NCI-H1930 (cell line): ENCODE measurements around the gene EYS.
"Not testable (repeated sequence)": the region's sequence is repeated elsewhere in the genome, so short reads cannot be mapped to it uniquely, and the experiment has no call there.

Experiments used
- DNase-seq, 2 experiments: peaks; one replicate each; lab custom pipeline; 2025; lab: John Stamatoyannopoulos, UW

The EYS gene

GRCh38 chr6:64301307-64302236 is 1405.5 kb downstream of the EYS start:
- DNase-seq: no peak

GRCh38 chr6:64299176-64299575 is 1407.8 kb downstream of the EYS start:
- DNase-seq: no peak

DNA sequence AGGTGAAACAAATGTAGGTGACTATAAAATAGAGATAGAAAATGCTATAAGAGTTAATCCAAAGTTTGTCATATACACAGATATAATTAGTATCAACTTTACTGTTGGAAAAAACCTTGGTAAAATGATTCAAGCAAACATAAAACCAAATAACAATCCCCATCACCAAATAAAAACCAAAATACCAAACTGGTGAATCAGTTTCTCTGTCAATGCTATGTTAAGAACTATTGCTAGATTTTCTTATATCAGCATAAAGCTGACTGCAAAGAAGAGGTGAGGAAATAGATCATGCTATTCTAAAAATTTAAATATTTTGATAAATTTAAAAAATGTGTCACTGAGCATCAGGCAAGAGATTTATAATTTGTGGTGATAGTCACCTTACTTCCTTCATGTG is 1413.0 kb downstream of the EYS start:
- DNase-seq: no peak

DNA sequence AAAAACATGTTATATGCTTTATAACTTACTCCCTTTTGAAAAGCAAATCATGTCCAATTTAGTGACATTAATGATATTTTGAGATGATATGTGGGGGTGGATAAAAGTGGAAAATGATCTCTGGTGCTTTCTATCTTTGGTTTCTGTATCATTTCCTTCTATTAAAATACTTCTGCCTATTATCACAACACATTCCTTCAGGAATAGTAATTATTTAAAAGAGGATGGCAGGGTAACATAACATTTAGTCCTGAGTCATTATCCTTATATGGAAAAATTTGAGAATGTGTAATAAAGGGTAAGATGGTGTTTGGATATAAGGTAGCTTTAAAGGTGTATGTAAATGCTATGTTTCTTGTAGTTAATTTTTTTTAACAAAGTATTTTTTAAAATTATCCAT is 1413.7 kb downstream of the EYS start:
- DNase-seq: no peak

DNA sequence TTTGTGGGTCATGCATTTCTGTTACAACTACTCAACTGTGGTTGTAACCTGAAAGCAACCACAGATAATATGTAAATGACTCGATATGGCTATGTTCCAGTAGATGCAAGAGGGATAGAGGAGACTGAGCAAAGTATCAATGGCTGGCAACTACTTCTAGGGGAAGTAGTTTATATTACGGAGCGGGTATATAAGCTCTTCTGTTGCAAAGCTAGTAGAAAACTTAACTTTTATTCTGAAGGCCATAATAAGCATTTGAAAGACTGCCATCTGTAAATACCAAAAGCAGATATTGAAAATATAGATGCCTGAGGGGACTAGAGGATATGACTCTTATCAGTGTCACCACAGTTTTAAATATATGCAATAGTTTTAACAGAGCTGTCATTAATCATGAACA is 1416.2 kb downstream of the EYS start:
- DNase-seq: no peak

DNA sequence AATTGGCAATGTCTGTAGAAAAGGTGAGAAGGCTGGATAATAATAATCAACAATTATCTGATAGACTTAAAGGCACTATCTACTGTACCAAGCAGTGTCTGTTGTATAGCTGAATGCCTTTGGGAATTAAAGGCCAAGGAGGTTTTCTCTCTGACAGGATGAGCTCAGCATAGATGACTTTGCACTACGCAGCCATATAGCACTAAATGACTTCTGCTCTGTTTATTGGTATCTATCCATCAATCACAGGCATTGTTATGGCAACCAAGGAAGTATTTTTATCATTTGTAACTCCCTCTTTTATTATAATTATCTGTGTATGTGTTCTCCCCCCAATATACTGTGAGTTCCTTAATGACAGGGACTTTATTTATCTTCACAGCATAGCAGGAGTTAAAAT is 1417.1 kb downstream of the EYS start:
- no peak for DNase-seq

- DNase-seq: no peak
These were observed 1418.7 kb downstream of the EYS start for GRCh38 chr6:64288351-64288750.

DNA sequence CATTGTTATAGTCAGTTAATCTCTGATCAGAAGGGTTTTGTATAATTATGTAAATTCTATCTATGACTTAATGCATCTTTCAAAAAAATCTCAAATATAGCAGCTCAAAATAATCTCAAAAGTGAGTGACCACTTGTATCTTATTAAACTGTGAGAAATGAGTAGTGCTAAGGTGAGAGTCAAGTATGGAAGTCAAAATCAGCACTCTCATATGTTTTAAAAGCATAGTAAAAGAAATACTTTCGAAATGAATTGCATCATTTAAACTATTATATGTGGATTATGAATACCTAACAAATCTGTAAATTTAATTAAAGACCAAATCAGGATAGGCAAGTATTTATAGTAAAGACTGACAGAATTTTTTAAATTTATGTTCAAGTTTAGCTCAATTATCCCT is 1425.9 kb downstream of the EYS start:
- DNase-seq: no peak

DNA sequence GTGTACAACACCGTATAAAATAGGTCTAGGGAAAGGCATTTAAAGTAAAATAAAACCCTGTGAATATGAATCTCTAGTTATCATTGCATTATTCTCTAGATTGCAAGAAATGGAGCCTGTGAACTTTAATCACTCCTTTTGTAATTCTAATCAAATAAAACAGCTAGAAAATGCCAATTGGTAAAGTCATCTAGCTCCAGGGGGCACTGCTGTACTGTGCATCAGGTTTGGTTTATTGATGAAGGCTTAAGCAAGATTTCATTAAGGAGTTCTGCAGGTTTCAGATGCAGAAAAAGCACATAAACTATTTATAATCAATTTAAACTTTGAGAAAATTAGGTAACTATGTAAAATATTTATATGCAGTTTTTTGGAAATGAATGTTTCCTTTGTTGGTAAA is 1426.5 kb downstream of the EYS start:
- peak in 1 of 2 experiments; percentile 14 for DNase-seq

DNA sequence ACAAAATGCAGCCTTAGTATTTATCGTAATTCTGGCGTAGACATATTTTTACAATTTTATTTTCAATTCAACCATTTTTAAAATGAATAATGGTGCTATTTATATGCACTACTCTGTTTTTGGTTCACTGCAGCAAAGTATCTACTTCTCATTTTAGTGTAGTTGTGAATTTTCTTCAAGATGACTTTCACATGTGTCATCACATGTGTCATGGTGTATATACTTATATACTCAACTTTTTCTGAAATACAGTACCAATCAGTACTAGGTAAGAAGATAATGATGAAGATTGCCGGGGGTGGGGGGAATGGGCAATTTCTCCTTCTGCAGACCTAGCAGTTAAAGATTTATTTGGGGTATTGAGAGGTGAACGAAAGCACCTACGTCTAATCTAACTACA is 1436.9 kb downstream of the EYS start:
- no peak for DNase-seq

GRCh38 chr6:64266351-64266821 is 1440.6 kb downstream of the EYS start:
- no peak for DNase-seq

DNA sequence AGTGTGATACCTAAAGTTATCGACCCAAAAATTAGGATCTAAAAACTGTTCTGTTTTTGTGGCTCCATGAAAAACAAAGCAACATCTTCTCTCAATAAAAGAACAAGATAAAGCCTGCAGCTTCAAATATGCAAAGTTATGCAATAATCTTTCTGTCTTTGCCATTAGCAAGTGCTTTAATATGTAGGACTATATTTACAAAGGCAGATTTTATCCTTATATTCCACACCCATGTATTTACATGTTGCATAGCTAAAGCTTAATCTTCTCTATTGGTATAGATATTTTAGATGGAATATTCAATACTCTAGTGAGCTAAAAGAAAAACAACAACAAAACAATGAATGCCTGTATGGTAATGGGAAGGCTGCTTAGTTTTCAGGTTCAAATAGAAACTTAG is 1443.2 kb downstream of the EYS start:
- no peak for DNase-seq

- no peak for DNase-seq
These were observed 1447.7 kb downstream of the EYS start for GRCh38 chr6:64259372-64259771.

DNA sequence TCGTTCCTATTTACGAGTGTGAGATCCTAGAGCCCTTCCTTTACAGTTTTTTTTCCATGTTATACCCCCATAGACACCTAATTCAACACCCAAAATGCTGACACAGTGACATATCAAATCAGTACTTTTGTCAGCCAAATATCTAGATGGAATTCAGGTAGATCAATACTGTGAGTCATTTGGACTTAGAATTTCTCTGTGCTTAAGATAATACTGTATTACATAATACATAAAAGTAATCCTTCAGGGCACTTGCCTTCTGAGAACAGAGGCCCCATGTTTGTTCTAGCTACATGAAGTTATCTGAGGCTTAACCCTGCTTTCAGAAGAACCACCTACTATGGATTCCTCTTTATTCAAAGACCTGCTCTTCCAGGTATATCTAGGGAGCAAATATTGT is 1448.3 kb downstream of the EYS start:
- DNase-seq: no peak

GRCh38 chr6:64258302-64258701 is 1448.7 kb downstream of the EYS start:
- no peak for DNase-seq

- no peak for DNase-seq
These were observed 1449.4 kb downstream of the EYS start for GRCh38 chr6:64257586-64257985.

- DNase-seq: peak in 1 of 2 experiments; percentile 14
These were observed 1450.5 kb downstream of the EYS start for GRCh38 chr6:64256483-64256882.

DNA sequence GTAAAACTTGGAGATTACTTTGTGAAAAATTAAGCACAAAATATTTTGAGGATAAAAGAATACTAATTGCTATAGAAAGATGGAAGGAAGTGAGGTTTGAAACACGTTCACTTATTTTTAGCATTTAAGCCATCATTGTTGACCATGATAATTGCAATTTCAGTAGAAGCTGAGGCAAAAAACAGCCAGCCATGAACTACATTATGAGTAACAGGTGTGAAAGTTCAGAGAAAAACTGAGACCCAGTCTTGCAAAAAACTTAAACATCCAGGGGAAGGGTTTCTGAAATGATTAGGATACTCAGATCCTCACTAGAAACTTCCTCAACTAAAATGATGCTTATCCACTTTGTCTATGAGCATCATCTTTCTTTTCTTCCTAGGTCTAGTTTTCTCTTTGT is 1452.0 kb downstream of the EYS start:
- no peak for DNase-seq

GRCh38 chr6:64254558-64254957 is 1452.5 kb downstream of the EYS start:
- no peak for DNase-seq

DNA sequence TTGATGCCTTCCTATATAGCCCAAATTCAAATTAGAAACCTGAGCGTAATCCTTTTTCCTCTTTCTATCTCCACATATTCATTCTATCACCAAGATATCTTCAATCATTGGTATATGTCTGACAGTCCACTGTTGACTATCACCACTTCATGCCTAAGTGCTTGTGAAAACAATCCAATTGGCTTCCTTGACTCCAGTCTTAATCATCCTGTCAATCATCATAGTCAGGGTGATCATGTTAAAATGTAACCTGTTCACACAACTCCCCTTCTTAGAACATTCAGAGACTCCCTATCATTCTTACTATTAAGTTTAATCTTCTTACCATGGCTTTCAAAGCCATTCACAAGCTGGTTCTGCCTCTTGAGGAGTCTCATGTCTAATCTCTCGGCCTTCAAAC is 1454.8 kb downstream of the EYS start:
- no peak for DNase-seq

DNA sequence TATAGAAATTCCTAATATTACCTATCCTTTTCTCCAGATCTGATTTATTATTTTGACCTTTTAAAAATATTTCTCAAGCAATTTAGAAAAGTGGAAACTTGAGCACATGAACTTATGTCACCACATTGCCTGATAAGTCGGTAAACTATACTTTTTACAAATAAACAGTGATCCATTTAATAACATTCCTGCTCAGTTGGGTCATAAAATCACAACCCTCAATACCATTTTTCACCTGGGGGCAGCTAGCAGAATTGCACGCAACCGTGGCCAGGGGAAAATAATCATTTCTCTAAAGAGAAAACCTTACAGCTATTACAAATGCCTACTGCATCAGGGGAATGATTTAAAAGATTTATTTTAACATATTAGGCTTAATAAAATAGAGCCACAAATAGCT is 1456.9 kb downstream of the EYS start:
- no peak for DNase-seq

GRCh38 chr6:64249115-64249514 is 1457.9 kb downstream of the EYS start:
- no peak for DNase-seq

- no peak for DNase-seq
These were observed 1463.4 kb downstream of the EYS start for GRCh38 chr6:64243618-64244017.

DNA sequence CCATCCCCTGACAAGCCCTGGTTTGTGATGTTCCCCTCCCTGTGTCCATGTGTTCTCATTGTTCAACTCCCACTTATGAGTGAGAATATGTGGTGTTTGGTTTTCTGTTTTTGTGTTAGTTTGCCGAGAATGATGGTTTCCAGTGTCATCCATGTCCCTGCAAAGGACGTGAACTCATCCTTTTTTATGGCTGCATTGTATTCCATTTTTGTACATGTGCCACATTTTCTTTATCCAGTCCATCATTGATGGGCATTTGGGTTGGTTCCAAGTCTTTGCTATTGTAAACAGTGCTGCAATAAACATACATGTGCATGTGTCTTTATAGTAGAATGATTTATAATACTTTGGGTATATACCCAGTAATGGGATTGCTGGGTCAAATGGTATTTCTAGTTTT is 1468.1 kb downstream of the EYS start:
- not testable (repeated sequence) for DNase-seq
